ENCODE results near the gene B3GNT3. TPM values are rescaled to one million over a fixed set of nuclear protein-coding genes. Genes with fewer than 3 reads are reported as not detected.
A peak's percentile ranks its signal among the peaks of the same experiment; 100 is the strongest.

B3GNT3 gene
- total and polyA plus RNA-seq, 10 donors = 0.05 to 1.6 (median 0.75) TPM; not detected in 3

DNA sequence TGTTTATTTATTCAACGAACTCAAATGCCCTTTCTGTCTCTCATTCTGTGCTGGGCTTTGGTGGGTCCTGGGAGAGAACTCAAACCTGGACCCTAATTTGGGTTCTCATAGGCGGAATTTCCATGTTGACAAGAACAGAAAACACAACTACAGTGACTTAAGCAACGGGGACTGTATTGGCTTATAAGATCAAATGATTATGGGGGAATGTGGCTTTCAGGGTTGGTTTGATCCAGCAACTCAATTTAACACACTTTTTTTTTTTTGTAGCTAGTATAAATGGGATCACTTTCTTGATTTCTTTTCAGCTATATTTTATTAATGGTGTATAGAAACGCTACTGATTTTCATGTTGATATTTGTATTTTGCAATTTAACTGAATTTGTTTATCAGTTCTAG lies 33.8 kb upstream of the B3GNT3 start:
- H3K9me3 ChIP-seq = no peaks in the 10 kb centered on the region
- H3K4me3 ChIP-seq = no peak overlapping the region
- WGBS, 5 donors = 77 to 92% (median 87%) methylated on average over 4 of the region's 4 CpGs
- TF ChIP-seq POLR2A (IDR thresholded peaks at IDR 0.05) (no peak), POLR2AphosphoS5 (IDR thresholded peaks at IDR 0.05) (no peak)
- TF ChIP-seq, protein P1, sequence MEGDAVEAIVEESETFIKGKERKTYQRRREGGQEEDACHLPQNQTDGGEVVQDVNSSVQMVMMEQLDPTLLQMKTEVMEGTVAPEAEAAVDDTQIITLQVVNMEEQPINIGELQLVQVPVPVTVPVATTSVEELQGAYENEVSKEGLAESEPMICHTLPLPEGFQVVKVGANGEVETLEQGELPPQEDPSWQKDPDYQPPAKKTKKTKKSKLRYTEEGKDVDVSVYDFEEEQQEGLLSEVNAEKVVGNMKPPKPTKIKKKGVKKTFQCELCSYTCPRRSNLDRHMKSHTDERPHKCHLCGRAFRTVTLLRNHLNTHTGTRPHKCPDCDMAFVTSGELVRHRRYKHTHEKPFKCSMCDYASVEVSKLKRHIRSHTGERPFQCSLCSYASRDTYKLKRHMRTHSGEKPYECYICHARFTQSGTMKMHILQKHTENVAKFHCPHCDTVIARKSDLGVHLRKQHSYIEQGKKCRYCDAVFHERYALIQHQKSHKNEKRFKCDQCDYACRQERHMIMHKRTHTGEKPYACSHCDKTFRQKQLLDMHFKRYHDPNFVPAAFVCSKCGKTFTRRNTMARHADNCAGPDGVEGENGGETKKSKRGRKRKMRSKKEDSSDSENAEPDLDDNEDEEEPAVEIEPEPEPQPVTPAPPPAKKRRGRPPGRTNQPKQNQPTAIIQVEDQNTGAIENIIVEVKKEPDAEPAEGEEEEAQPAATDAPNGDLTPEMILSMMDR (IDR thresholded peaks at IDR 0.05 in 8 of 11, conservative IDR thresholded peaks at IDR 0.05 in 3 of 11) = no peak
- no peak overlapping the region for H3K27ac ChIP-seq
- no peaks in the 10 kb centered on the region for H3K27me3 ChIP-seq (replicated peaks in 1 of 7)
- no peak for DNase-seq
- intact Hi-C loops (cut with DNase I; ENCODE audit: low total_unique reads) = no loop called here
- H3K36me3 ChIP-seq = peaks cover 0 to 76% (median 17%) of the 10 kb centered on the region in 6 donors
- H3K4me1 ChIP-seq = peaks cover under 1 to 60% (median 18%) of the 10 kb centered on the region in 6 donors

- Histone ChIP-seq H3K4me3 (no peak overlapping the region), H3K27ac (no peak overlapping the region), H3K4me1 (peaks cover 0 to 59% (median 17%) of the 10 kb centered on the region in 6 donors), H3K9me3 (no peaks in the 10 kb centered on the region), H3K27me3 (replicated peaks in 1 of 7) (no peaks in the 10 kb centered on the region), H3K36me3 (peaks cover 0 to 77% (median 16%) of the 10 kb centered on the region in 6 donors)
- 74 to 85% (median 85%) methylated on average over 17 of the region's 17 CpGs for WGBS, 5 donors
- intact Hi-C loops (cut with DNase I; ENCODE audit: low total_unique reads) = no loop called here
- DNase-seq = no peak
- TF ChIP-seq, protein P1 (IDR thresholded peaks at IDR 0.05 in 8 of 11, conservative IDR thresholded peaks at IDR 0.05 in 3 of 11) = no peak
- TF ChIP-seq POLR2AphosphoS5 (IDR thresholded peaks at IDR 0.05) = peak in 1 of 3 donors; percentile 31
- no peak for TF ChIP-seq POLR2A (IDR thresholded peaks at IDR 0.05)
Measured at GRCh38 chr19:17762505-17763229, 32.3 kb upstream of the B3GNT3 start.

- H3K36me3 ChIP-seq = peaks cover 0 to 77% (median 16%) of the 10 kb centered on the region in 6 donors
- intact Hi-C loops (cut with DNase I; ENCODE audit: low total_unique reads) = no loop called here
- no peaks in the 10 kb centered on the region for H3K9me3 ChIP-seq
- H3K4me1 ChIP-seq = peaks cover 0 to 54% (median 17%) of the 10 kb centered on the region in 6 donors
- H3K27ac ChIP-seq = peak overlapping the region in 7 of 8 donors; percentile 61 to 89 (median 81)
- TF ChIP-seq POLR2A (IDR thresholded peaks at IDR 0.05) (no peak), POLR2AphosphoS5 (IDR thresholded peaks at IDR 0.05) (no peak)
- TF ChIP-seq, protein P1 (IDR thresholded peaks at IDR 0.05 in 8 of 11, conservative IDR thresholded peaks at IDR 0.05 in 3 of 11) = no peak
- H3K4me3 ChIP-seq = peak overlapping the region in 1 of 8 donors; percentile 39
- WGBS, 5 donors = 89 to 97% (median 93%) methylated on average over 6 to 7 of the region's 7 CpGs
- no peaks in the 10 kb centered on the region for H3K27me3 ChIP-seq (replicated peaks in 1 of 7)
- no peak for DNase-seq
Measured at GRCh38 chr19:17764348-17764747, 30.6 kb upstream of the B3GNT3 start.

GRCh38 chr19:17765069-17765618 lies 29.8 kb upstream of the B3GNT3 start:
- no peak for TF ChIP-seq POLR2A (IDR thresholded peaks at IDR 0.05)
- peak; percentile 64 to 78 (median 76) for TF ChIP-seq POLR2AphosphoS5 (IDR thresholded peaks at IDR 0.05)
- Histone ChIP-seq H3K9me3 (no peaks in the 10 kb centered on the region), H3K27me3 (replicated peaks in 1 of 7) (no peaks in the 10 kb centered on the region), H3K4me3 (peak overlapping the region in 1 of 8 donors; percentile 39), H3K4me1 (peaks cover 0 to 47% (median 17%) of the 10 kb centered on the region in 6 donors), H3K27ac (peak overlapping the region in 7 of 8 donors; percentile 61 to 89 (median 81)), H3K36me3 (peaks cover 0 to 83% (median 18%) of the 10 kb centered on the region in 6 donors)
- peak; percentile 93 for DNase-seq
- WGBS, 5 donors = 30 to 51% (median 36%) methylated on average over 12 of the region's 12 CpGs
- intact Hi-C loops (cut with DNase I; ENCODE audit: low total_unique reads) = loop anchor here (5.0 kb wide), 1 partner anchor 53 kb away; no protein-coding TSS in a partner anchor

Data from spleen (tissue), 11 donors.